GM19099 (cell line): ENCODE results near the gene DAP.

Experiments
- POLR2A ChIP-seq: IDR thresholded peaks from 3 replicates; pipeline ENCODE4 v1.6.1; 2011; ENCODE audit warnings: low read depth; ENCODE audit not compliant: insufficient read length; ENCODE audit errors: extremely low read depth

Gene DAP

GRCh38 chr5:10772901-10773585 lies 12.0 kb upstream of the DAP start:
- TF ChIP-seq POLR2A, result no peak

GRCh38 chr5:10768328-10768899 lies 7.4 kb upstream of the DAP start:
- no peak for TF ChIP-seq POLR2A

- no peak for TF ChIP-seq POLR2A
These were observed 1.9 kb upstream of the DAP start for GRCh38 chr5:10762776-10763500.

- TF ChIP-seq POLR2A, result no peak
These were observed 1.1 kb upstream of the DAP start for GRCh38 chr5:10761933-10762775.

- no peak for TF ChIP-seq POLR2A
These were observed 181 bp downstream of the DAP start for GRCh38 chr5:10760921-10761184.

GRCh38 chr5:10760096-10760920 lies 726 bp downstream of the DAP start:
- TF ChIP-seq POLR2A, result no peak

GRCh38 chr5:10759111-10759510 lies 1.9 kb downstream of the DAP start:
- TF ChIP-seq POLR2A, result no peak

GRCh38 chr5:10757922-10758555 lies 3.0 kb downstream of the DAP start:
- no peak for TF ChIP-seq POLR2A

- TF ChIP-seq POLR2A, result no peak
These were observed 4.0 kb downstream of the DAP start for GRCh38 chr5:10757043-10757442.

- no peak for TF ChIP-seq POLR2A
These were observed 4.5 kb downstream of the DAP start for GRCh38 chr5:10756549-10756948.

GRCh38 chr5:10753178-10753577 lies 7.9 kb downstream of the DAP start:
- no peak for TF ChIP-seq POLR2A

- TF ChIP-seq POLR2A, result no peak
These were observed 8.6 kb downstream of the DAP start for GRCh38 chr5:10752451-10752850.

GRCh38 chr5:10750909-10751308 lies 10.1 kb downstream of the DAP start:
- no peak for TF ChIP-seq POLR2A
